ENCODE data around the gene CACNB2. TPM values are rescaled to one million over a fixed set of nuclear protein-coding genes. Genes with fewer than 3 reads are reported as not detected.
"Not testable (repeated sequence)": the region's sequence is repeated elsewhere in the genome, so short reads cannot be mapped to it uniquely, and the experiment has no call there.

Gene CACNB2
- polyA plus RNA-seq, 3 donors, result 0.58 to 3.4 (median 1.0) TPM

DNA sequence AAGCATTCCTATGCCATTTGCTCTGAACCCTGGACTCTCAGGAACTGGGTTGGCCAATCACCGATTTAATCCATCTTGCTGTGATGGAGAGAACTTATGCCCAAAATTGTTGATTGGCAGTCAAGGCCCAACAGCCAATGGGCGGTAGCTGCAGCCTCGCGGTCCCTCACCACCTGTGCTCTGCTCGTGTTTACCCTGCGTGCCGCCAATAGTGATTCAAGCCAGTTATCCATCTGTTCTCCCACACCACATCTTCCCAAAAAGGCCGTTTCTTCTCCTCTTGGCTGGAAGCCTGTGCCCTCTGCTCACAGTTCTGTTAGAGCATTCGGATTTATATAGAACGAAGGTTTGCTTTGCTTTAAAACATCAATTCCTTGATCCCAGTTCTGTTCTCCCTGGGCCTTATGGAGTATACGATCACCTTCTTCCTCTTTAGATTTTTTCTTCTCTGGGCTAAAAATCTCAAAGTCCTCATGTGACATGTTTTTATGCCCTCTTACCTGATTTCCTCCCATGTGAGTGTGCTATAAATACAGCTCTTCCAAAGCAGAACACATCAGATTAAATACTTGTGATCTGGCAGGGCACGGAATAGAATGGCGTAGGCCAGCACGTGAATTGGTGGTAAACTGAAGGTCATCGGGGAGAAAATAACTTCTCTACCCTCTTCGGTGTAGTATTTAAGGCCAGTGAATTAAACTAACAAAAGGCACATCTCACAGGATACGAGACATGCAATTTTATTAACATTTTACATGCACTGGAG is 298.3 kb downstream of the CACNB2 start:
- no peak overlapping the region for H3K27ac ChIP-seq (ENCODE audit: low read depth, low read length)
- 88 to 90% (median 90%) methylated on average over 17 of the region's 17 CpGs for WGBS, 3 donors

DNA sequence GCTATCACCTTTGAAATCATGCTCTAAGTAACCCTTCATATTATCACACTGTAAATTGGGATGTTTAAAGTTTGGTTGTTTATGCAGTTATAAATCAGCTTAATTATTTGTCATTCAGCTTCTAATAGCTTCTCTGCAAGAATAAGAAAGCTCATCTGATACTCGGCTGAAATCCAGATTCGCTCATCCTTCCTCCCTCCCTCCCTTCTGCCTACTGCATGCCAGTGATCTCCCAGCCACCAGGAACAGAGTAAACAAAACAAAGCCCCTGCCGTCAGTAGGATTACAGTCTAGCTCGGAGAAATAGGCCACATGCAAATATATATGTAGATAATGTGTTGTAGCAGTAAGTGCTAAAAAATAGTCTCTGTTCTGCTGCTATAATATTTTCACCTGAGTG is 299.4 kb downstream of the CACNB2 start:
- no peak overlapping the region for H3K27ac ChIP-seq (ENCODE audit: low read depth, low read length)
- 83 to 96% (median 86%) methylated on average over 4 of the region's 4 CpGs for WGBS, 3 donors

DNA sequence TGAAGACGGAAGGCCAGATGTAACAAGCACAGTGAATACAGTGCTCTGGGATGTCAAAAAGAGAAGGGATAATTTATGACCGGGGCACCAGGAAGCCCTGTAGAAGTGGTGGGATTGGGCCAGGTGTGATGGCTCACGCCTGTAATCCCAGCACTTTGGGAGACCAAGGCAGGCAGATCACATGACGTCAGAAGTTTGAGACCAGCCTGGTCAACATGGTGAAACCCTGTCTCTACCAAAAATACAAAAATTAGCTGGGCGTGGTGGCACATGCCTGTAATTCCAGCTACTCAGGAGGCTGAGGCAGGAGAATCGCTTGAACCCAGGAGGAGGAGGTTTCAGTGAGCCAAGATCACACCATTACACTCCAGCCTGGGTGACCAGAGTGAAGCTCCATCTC is 305.4 kb downstream of the CACNB2 start:
- 79 to 87% (median 82%) methylated on average over 6 of the region's 6 CpGs for WGBS, 3 donors
- H3K27ac ChIP-seq (ENCODE audit: low read depth, low read length), result not testable (repeated sequence)

DNA sequence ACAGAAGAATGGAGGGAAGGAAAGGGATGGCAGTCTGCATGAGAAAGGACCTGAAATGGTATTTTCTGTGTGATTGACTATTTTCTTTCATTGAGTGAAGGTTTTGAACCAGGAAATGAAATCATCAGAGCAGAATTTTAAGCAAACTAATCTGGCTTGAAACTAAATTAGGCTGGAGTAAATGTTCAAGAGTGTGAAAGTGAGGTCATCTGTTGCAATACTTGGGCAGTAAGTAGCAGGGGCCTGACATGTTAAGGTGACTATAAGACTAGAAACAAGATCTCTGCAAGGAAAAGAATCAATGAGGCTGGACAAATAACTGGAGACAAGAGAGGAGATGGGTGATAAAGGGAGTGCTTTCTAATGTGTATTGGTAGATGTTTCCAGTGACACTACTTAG is 306.0 kb downstream of the CACNB2 start:
- no peak overlapping the region for H3K27ac ChIP-seq (ENCODE audit: low read depth, low read length)

DNA sequence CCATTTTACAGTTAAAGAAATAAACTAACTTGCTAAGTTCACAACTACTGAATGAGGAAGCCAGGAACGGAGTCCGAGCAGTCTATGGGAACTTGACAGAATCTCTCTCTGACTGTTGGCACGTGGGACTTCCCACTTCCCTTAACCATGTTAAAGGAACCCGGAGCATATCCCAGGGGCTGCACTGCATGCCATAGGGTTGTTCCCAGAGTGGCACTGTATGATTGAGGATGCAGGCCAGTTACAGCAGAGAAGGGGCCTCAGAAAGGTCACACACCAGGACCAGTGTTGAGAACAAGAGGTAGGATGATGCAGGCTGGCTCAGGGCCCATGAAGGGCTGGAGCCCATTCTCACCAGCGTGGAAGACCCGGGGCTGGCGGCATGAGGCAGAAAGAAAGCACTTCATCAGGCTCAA is 309.4 kb downstream of the CACNB2 start:
- WGBS, 3 donors, result 61 to 83% (median 62%) methylated on average over 7 of the region's 7 CpGs
- no peak overlapping the region for H3K27ac ChIP-seq (ENCODE audit: low read depth, low read length)

DNA sequence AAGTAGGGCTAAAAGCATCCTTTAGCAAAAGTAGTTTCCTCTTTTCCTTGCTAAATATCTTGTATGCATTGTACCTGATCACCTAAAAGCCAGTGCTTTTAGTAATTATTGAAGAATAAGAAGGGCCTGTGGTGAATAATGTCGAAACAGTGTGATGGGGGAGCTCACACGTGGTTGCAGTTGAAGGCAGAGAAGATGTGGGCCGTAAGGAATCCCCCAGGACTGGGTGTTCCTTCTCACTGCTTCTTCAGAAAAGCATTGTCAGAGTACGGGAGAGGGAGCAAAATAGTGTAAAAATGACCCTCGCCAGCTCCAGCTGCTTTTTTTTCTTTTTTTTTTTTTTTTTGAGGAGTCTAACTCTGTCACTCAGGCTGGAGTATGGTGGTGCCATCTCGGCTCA is 310.1 kb downstream of the CACNB2 start:
- no peak overlapping the region for H3K27ac ChIP-seq (ENCODE audit: low read depth, low read length)
- WGBS, 3 donors, result 69 to 91% (median 72%) methylated on average over 6 of the region's 6 CpGs

DNA sequence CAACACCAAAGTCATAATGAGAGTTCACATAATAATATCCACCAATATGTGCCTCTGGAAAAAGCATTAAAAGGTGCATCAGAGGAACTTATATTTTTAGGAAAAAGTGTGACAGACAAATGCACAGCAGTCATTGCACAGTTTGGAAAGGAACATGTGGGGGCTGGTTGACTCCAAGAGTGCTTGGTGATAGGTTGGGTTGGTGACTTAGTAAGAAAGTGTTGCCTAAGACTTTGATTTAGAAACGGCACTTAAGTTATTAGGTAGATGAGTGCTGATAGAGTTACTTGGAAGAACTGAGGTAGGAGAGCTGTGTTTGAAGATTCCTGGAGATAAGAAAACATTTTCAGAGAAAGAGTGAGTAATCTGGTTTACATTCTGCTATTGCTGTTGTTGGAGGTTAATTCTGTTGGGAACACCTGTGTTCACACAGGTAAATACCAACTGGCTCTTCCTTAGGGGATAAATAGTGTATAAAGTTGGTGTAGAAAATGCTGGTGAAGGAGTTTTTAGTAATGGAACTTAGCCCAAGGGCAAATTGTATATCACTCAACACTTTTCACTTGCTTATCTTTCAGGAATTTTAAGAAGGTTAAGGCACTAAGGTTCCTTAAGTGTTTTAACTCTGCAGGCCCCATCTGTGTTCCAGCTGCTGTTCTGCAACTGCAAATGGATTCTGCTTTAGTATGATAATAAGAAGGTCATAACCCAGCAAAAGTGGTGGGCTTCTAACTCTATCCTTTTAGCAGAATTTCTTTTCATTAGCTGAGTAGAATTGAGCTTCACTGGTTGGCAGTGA is 315.1 kb downstream of the CACNB2 start:
- H3K27ac ChIP-seq (ENCODE audit: low read depth, low read length), result no peak overlapping the region
- WGBS, 3 donors, result 70 to 73% (median 70%) methylated on average over 1 of the region's 1 CpG

DNA sequence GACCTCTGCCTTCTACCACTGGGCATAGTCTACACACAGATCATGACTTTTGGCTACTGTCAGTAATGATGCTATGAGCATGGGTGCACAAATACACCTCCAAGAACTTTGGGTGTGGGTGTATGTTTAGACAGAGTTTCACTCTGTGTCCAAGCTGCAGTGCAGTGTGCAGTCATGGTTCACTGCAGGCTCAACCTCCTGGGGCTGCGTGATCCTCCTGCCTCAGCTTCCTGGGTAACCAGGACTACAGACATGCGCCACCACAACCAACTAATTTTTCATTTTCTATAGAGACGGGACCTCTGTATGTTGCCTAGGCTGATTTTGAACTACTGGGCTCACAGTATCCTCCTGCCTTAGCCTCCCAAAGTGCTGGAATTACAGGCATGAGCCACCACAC is 316.8 kb downstream of the CACNB2 start:
- WGBS, 3 donors, result 92 to 96% (median 96%) methylated on average over 3 of the region's 3 CpGs
- no peak overlapping the region for H3K27ac ChIP-seq (ENCODE audit: low read depth, low read length)

DNA sequence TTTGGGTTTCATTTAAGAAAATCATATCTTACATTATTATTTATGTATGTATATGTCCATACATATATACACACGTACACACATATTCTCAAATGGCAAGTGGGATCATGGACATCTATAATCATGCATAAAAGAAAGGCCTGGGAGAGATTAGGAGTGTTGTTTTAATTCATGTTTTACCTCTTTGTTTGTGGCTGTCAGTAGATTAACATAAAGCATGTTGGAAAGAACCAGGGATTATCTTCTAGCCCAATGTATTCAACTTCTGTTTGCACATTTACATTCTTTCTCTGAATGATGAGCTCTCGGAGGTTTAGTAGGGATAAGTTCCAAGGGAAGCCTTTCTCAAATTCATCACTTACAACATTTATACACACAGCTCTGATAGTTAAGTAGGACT is 319.8 kb downstream of the CACNB2 start:
- no peak overlapping the region for H3K27ac ChIP-seq (ENCODE audit: low read depth, low read length)
- 85 to 93% (median 86%) methylated on average over 2 of the region's 2 CpGs for WGBS, 3 donors

DNA sequence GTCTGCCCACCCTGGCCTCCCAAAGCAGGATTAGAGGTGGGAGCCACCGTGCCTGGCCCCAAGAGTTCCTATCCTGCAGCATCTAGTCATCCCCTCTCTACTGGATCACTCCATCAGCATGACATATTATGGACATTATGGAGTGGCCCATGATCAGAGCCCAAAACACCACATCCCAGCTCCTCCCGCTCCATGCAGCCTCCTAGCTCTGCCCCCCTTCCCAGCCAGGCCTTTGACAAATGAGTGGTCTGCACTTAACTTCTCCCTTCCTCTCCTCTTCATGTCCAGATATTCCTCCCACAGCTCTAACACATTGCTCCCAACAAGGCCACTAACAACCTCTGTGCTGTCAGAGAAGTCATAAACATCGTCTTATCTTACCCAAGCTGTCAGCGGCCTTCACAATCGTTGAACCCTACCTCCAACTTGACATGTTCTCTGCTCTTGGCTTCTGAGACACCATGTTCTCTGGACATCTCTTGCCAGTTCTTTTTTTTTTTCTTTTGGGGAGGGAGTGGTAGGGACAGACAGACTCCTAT is 323.5 kb downstream of the CACNB2 start:
- no peak overlapping the region for H3K27ac ChIP-seq (ENCODE audit: low read depth, low read length)
- 80 to 85% (median 84%) methylated on average over 5 of the region's 5 CpGs for WGBS, 3 donors

DNA sequence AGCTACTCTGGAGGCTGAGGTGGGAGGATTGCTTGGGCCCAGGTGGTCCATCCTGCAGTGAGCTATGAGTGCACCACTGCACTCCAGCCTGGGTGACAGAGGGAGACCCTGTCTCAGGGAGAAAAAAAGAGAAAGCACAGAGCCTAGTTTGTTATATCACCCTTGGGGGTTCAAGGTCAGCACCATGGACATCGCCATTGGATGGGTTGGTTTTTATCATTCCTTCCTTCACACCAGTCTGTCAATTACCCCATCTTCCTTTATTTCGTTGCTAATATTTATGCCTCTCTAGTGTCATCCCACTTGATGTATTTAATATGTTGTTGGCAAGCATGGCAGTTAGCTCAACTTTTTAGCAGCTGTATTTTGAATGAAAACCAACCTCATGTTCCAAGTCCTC is 328.9 kb downstream of the CACNB2 start:
- H3K27ac ChIP-seq (ENCODE audit: low read depth, low read length), result no peak overlapping the region
- 64 to 92% (median 75%) methylated on average over 2 of the region's 2 CpGs for WGBS, 3 donors

DNA sequence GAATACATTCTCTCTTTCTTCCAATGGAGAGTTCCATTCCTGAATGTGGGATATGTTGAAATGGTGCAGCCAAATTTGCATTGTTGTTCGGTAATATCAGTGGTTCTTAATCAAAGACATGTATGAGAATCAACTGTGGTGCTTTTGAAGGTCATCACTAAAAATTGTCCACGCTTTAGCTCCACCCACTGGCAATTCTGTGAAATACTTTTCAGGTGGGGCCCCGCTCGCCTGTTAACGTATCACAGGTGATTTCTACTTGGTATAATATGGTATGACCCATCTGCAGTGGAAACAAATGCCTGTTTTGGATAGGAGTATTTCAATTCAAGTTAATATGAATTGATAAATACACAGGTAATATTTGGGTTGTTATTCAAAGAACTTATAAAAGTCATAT is 332.8 kb downstream of the CACNB2 start:
- WGBS, 3 donors, result 49 to 81% (median 80%) methylated on average over 5 of the region's 5 CpGs
- no peak overlapping the region for H3K27ac ChIP-seq (ENCODE audit: low read depth, low read length)

DNA sequence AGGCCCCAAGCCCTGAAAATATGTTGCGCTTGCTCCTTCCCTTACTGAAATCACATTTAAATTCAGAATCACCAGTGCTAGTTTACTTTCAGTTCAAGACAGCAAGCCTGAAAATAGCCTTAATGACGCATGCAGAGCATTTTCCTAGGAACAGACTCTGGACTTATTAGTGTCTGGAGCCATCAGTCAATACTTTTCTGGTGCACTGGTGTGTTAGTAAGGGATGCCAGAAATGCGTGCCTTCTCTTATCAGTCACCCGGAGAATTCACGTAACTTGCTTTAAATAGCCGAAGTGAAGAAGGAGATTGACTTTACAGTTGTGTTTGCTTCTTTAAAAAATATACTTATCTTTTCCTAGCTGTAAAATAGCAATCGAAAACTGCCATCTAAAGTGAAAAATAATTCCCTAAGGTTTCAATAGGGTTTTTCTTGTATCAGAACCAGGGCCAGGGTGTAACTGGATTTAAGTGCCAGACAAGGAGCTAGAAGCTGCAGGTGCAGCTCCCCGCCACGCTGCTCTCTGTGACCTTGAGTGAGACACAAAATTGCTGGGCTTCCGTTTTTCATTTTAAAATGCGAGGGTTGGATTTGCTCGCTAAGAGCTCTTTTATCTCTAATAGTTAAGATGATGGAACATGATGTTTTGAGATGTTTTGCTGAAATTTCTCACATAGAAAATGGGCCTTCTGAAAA is 333.3 kb downstream of the CACNB2 start:
- no peak overlapping the region for H3K27ac ChIP-seq (ENCODE audit: low read depth, low read length)
- 35 to 73% (median 73%) methylated on average over 12 of the region's 12 CpGs for WGBS, 3 donors

DNA sequence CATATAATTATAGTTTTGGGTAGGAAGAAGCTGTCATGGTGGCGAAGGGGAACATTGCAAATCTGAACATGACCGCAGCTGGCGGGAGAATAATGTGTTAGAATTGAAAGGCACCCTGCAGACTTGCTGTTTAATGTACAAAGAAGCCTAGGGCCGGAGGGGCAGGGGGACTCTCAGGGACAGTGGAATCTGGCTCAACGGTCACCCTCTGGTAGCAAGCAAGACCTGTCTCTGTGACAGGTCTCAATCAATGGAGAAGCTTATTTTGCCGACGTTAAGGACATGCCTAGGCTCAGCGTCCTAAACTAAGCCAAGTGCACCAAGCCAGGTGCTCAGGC is 333.9 kb downstream of the CACNB2 start:
- H3K27ac ChIP-seq (ENCODE audit: low read depth, low read length), result no peak overlapping the region
- WGBS, 3 donors, result 79 to 90% (median 88%) methylated on average over 8 of the region's 8 CpGs

DNA sequence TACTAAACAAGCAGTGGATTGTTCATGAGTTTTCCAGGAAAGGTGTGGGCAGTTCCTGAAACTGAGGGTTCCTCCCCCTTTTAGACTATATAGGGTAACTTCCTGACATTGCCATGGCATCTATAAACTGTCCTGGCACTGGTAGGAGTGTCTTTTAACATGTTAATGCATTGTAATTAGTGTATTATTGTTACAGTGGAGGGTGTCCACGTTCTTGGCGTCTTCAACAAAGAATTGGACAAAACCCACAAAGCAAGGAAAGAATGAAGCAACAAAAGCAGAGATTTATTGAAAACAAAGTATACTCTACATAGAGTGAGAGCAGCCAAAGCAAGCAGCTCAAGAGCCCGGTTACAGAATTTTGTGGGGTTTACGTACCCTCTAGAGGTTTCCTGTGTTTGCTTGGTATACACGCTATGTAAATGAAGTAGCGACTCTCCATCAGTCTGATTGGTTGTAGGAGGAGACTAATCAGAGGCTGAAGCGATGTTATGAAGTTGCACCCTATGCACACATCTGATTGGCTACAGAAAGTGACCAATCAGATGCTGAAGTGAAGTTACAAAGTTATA is 335.9 kb downstream of the CACNB2 start:
- WGBS, 3 donors, result 89 to 94% (median 93%) methylated on average over 7 of the region's 7 CpGs
- no peak overlapping the region for H3K27ac ChIP-seq (ENCODE audit: low read depth, low read length)

DNA sequence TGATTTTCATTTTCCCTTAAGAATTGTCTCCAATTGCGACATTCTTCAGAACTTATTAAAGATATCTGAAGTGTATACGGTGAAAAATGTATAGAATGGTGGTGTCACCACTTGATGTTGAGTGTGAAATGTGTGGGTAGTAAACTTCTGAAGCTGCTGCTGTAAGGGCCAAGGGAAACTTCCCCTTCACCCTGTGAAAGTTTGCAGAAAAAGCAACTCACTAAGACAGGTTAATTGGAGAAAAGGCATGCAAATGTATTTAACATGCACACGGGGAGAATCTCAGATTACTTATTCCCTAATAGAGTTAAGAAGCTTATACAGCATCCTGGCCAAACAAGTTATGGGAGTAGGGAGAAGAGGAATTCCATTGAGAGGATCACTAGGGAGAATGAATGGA is 338.1 kb downstream of the CACNB2 start:
- 77 to 85% (median 79%) methylated on average over 3 of the region's 3 CpGs for WGBS, 3 donors
- no peak overlapping the region for H3K27ac ChIP-seq (ENCODE audit: low read depth, low read length)

DNA sequence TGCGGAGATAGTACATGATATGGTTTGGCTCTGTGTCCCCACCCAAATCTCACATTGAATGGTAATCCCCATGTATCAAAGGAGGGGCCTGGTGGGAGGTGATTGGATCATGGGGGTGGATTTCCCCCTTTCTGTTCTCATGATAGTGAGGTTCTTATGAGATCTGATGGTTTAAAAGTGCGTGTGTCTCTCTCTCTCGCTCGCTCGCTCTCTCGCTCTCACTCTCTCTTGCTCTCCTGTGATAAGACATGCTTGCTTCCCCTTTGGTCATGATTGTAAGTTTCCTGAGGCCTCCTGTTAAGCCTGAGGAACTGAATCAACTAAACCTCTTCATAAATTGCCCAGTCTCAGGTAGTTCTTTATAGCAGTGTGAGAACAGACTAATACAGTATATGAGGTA is 339.3 kb downstream of the CACNB2 start:
- WGBS, 3 donors, result 91 to 97% (median 95%) methylated on average over 6 of the region's 6 CpGs
- H3K27ac ChIP-seq (ENCODE audit: low read depth, low read length), result no peak overlapping the region

DNA sequence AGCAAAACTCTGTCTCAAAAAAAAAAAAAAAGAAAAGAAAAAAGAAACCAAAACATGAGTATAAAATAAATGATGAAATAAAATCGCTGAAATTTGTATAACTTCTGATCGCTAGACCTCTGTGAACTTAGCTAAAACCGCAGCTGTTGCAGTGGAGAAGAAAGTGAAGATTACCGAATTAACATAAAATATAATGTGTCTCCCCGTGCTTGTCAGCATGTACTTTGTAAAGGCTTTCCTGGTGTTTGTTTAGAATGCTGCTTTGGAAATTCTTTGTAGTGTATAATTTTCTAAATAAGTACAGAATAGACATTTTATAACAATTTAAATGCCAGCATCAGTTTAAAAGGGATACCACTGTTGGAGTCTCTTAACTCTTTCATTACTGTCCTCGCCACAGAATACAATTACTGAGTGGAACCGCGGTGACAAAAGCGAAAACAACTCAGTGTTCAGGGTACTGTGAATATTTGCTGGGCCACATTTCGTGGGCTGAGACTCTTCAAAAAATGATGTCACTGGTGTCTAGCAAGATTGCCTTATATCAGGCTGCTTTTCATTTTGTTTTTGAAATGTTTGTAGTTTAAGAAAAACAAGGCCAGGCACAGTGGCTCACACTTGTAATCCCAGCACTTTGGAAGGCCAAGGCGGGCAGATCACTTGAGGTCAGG is 343.4 kb downstream of the CACNB2 start:
- H3K27ac ChIP-seq (ENCODE audit: low read depth, low read length), result no peak overlapping the region
- 83 to 93% (median 88%) methylated on average over 11 of the region's 11 CpGs for WGBS, 3 donors

All from adipose tissue (tissue), 3 donors.